ENCODE results near the gene SHC2. TPM values are rescaled to one million over a fixed set of nuclear protein-coding genes. Genes with fewer than 3 reads are reported as not detected.
"Not testable (repeated sequence)": the region's sequence is repeated elsewhere in the genome, so short reads cannot be mapped to it uniquely, and the experiment has no call there.

The SHC2 gene
- total RNA-seq, 1 donor from 2014 or later = 4.4 TPM

DNA sequence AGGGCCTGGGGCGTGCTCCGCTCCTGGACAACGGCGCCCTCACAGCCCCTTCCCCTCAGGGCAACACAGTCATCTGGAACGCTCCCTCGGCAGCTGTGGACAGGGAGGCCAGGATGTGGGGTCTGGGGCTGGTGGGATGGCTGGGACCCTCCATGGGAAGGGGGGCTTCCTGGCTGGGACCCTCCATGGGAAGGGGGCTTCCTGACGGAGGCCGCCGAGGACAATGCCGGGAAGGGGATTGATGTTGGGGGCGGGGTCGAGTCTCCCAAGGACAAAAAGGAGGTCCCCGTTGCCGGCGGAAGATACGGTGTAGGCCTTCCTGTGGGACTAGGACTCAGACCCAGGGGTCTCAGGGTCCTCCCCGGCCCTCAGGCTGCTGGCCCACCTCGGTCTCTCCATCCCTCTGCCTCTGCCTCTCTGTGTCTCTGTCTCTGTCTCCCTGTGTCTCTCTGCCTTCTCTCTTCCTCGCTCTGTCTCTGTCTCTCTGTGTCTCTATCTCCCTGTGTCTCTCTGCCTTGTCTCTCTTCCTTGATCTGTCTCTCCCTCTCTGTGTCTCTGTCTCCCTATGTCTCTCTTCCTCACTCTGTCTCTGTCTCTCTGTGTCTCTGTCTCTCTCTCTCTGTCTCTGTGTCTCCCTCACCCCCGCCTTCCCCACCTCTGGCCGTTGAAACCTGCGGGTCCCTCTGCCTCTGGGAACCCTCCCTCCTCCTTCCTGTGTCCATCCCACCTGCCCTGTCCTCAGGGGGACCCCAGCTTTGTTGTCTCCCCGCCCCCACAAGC, 32.7 kb upstream of the SHC2 start:
- no peak for DNase-seq (ENCODE audit: low read depth)

DNA sequence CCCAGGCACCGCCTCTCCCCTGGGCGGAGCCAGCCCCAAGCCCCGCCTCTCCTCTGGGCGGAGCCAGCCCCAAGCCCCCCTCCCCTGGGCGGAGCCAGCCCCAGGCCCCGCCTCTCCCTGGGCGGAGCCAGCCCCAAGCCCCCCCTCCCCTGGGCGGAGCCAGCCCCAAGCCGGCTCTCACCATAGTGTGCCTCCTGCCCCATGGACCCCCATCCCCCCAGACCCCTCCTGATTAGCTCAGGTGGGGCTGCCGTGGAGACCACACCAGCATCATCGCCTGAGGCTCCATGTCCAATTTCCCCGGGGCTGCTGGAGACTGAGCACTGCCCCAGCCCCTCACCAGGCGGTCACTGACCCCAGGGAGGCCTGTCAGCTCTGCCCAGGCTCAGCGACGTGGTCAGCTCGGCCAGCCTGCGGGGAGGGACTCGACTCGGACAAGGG, 31.3 kb upstream of the SHC2 start:
- no peak for DNase-seq (ENCODE audit: low read depth)

DNA sequence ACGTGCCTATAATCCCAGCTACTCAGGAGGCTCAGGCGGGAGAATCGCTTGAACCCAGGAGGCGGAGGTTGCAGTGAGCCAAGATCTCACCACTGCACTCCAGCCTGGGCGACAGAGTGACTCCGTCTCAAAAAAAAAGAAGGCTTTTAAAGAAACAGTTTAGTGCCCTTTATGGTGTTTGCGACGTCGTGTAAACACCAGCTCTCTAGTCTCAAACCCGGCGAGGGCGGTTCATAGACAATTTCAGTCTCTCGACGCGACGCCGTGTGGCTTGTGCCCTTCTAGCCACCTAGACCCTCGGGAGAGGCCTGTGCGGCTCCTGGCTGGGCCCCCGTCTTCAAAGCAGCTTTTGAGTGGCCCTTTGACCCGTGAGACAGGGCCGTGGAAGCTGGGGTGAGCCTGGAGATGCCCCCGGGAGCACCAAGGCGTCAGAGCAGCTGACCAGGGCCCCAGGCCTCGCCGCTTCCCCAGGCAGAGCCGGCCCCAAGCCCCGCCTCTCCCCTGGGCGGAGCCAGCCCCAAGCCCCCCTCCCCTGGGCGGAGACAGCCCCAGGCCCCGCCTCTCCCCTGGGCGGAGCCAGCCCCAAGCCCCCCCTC, 30.4 kb upstream of the SHC2 start:
- DNase-seq (ENCODE audit: low read depth) = no peak

DNA sequence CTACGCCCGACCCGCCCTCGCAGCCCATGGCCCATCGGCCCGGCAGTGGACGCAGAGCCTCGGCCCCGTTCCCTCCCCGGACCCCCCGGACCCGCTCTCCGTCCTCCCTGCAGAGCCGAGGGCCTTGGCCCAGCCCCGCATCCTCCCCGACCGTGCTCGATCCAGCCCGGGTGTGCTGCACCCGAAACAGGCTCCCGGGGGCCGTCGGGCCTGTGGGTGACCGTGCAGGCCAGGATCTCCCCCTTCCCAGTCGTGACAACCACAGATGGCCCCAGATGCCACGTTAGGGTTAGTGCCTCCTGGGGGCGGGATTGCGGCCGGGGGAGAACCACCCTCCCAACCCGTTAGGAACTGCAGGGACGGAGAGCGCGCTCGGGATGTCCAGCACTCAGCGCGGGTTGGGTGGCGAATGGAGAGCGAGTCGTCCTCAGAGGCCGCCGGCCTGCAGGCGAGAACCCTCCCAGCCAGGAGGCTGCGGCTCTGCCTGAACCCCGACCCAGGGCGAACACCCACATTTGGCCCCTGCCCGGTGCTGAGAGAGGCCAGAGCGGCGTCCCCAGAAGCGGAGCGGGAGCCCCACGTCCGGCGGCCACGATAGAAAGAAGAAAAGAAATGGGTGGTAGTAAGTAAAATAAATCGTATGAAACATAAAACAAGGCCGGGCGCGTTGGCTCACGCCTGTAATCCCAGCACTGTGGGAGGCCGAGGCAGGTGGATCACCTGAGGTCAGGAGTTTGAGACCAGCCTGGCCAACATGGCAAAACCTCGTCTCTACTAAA, 28.8 kb upstream of the SHC2 start:
- peak; percentile 71 for DNase-seq (ENCODE audit: low read depth)

DNA sequence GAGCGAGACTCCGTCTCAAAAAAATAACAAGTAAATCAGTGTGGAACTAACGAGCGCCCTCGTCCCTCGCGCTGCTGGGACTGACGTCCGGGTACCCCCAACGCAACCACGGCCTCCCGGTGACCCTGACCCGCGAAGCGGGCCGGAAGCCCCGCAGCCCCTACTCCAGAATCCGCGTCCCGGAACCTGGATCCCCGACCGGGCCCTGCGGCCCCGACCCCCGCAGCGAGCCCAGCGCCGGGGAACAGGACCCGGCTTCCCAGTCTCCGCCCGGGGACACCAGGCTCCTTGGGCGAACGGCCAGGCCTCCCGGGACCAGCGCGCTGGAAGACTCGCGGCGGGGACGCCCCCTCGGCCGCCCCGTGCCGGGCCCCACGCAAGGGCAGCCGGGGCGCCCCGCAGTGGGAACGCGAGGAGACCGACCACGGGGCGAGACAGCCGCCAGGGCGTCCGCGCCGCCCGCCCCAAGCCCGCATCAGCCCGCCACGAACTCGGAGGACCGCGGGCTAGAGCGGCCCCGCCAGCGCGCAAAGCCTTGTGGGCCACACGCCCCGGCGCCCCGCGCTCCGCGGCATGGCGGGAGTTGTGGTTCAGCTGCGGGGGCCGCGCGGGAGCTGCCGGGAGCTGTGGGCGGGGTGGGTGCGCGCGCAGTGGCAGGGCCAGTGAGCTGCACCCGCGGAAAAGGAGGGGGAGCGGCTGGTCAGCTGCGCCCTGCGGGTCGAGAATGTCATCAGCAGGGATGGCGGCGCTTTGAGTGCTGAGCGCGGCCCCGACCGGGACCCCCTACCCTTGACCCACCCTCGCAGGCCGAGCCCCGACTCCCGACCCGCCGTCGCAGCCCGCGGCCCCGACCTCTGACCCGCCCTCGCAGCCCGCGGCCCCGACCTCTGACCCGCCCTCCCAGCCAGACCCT, 27.9 kb upstream of the SHC2 start:
- peak; percentile 95 for DNase-seq (ENCODE audit: low read depth)

DNA sequence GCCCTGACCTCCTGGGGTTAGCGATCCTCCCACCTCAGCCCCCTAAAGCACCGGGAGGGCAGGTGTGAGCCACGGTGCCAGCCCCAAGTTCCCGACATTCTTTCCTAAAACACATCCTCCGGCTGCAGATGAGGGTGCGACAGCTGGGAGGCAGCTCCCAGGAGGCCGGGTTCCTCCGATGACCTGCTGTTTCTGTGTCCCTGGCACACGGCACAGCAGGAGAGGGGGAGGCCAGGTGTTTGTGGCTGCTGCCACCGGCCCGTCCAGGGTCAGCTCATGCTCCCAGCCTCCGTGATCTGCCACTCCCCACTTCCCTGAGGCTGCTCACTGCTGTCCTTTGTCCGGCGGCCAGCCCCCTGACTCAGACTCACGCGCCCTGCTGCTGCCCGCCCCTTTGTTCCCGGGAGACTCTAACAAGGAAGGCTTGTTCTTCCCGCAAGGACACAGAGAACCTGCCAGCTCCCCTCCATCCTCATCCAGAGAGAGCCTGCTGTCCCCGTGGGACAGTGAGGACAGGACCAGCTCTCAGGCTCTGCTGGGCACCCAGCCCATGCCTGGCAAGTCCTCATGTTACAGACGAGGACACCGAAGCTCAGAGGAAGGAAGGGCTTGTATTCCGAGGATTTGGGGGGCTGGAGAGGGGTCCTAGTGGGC, 24.9 kb upstream of the SHC2 start:
- DNase-seq (ENCODE audit: low read depth) = peak; percentile 29

DNA sequence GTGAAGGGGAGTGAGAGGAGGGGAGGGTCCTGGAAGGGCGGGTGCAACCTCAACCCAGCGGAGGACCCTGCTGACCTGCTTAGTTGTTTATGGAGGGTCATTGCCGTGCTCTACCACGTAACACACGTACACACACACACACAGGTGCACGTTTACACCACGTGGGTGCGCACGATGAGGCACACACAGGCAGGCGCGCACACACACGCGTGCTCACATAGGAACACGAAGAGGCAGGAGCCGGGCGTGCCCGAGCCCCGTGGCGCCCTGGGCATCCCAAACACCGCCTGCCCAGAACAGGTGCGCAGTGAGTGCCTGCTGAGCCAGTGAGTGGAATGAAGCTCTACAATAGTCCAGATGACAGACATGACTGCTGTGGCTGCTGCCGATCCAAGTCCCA, 24.2 kb upstream of the SHC2 start:
- no peak for DNase-seq (ENCODE audit: low read depth)

DNA sequence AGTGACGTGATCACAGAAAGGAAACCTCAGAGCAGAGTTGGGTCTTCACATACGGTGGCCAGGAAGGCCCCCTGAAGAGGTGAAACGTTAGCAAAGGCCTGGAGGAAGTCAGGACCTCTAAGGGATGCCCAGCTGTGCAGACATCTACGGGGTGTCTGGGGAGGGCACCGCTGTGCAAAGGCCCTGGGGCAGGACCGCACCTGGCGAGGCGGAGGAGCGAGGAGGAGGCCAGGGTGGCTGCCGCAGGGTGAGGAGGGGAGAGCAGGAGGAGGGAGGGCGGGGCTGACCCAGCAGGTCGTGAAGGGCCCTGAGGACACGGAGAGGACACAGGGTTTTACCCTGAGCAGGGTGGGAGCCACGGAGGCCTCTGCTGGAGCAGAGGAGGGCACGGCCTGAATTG, 23.7 kb upstream of the SHC2 start:
- DNase-seq (ENCODE audit: low read depth) = no peak

DNA sequence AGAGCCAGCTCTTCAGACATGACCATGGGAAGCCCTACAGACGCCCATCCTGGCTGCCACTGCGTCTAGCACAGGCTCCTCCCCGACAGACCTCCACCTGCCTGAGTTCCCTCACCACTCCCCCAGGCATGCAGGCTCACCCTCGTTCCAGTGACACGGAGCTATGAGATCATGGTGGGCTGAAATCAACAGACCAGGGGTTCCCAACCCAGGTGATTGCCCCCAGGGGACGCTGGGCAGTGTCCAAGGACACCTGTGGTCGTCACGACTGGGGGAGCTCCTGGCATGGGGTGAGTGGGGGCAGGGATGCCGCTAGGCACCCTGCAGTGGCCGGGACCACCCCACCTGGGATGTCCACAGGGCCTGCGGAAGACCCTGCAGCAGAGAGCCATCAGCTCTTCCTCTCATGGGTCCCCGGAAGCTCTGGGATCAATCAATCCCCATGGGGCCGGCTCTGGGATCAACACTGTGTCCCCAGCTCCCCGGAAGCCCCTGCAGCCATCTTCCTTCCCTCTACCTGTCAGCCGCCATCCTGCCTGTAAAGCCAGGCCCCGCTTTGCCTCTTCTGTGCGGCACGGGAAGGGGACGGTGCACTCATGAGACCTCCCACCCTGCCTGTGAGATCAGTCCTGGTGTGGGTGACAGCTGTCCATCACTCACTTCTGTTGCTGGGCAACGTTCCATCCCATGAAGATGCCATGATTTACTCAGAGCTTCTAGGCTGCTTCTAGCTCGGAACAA, 22.7 kb upstream of the SHC2 start:
- DNase-seq (ENCODE audit: low read depth) = no peak

DNA sequence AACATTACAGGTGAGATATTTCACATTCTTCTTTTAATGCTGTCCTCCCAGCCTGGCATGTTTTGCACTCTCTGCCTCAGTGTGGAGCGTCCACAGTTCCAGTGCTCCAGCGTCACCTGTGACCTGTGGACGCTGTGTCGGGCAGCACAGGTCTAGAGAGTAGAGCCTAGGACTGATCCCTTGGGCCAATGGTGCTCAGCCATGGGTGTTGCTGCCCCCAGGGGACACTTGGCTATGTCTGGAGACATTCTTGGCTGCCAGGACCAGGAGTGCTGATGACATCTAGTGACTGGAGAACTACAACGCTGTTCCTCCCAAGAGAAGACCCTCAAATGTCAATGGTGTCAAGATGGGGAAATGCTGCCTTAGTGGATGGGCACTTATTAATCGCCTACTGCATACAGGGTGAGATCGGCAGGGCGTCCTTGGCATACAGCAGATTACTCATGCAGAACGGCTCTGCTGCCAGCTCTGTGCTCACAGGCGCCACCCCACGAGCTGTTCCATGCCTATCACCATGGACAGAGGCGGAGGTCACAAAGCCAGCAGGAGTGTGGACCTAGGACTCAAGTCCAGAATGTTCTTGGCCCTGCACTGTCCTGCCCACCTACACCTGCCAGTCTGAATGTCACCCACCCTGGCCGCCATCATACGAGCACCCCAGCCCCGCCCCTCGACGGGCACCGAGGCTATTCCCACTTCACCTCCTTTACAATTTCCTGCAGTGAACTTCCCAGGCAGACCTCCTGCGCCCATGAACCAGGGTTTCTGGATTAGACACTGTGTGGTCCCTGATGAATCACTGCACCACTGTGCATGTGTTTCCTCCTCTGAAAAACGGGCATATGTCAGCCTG, 21.6 kb upstream of the SHC2 start:
- no peak for DNase-seq (ENCODE audit: low read depth)

DNA sequence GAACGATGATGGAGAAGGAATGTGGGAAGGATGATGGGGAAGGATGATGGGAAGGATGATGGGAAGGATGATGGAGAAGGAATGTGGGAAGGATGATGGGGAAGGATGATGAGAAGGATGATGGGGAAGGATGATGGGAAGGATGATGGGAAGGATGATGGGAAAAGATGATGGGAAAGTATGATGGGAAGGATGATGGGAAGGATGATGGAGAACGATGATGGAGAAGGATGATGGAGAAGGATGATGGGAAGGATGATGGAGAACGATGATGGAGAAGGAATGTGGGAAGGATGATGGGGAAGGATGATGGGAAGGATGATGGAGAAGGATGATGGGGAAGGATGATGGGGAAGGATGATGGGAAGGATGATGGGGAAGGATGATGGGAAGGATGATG, 20.3 kb upstream of the SHC2 start:
- not testable (repeated sequence) for DNase-seq (ENCODE audit: low read depth)

DNA sequence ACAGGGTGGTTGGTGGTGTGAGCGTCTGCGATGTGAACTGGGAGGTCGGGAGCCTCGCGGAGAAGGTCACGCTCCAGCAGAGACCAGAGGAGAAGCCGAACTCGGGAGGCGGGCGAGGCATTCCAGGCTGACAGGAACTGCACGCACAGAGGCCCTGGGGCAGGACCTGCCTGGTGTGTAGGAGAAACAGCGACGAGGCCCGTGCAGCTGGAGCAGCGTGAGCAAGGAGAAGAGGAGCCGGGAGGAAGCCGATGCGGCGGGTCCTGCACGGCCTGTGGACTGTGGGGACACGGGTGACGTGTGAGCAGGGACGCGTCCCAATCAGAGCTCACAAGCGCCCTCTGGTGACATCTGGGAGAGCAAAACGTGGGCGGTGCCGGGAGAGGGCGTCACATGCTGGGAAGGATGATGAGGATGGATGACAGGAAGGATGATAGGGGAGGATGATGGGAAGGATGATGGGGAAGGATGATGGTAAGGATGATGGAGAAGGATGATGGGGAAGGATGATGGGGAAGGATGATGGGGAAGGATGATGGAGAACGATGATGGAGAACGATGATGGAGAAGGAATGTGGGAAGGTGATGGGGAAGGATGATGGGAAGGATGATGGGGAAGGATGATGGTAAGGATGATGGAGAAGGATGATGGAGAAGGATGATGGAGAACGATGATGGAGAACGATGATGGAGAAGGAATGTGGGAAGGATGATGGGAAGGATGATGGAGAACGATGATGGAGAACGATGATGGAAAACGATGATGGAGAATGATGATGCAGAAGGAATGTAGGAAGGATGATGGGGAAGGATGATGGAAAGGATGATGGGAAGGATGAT, 19.4 kb upstream of the SHC2 start:
- peak; percentile 65 for DNase-seq (ENCODE audit: low read depth)

DNA sequence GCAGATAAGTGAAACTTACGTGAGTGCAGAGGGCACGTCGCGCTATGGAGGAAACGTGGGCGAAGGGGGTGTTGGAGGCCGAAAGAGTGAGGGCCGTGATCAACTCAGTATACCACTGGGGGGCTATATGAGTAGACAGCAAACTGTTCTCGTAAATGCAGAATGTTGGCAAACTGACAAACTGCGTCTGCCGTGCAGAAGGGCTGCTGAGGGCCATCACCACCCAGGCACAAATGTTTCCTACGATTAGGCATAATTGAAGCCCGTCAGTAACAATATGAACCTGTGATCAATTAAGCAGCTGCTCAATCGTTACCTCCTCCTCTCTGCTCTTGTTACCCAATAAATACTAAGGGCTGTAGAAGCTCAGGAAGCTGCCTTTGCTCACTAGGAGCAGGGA, 18.1 kb upstream of the SHC2 start:
- DNase-seq (ENCODE audit: low read depth) = no peak

DNA sequence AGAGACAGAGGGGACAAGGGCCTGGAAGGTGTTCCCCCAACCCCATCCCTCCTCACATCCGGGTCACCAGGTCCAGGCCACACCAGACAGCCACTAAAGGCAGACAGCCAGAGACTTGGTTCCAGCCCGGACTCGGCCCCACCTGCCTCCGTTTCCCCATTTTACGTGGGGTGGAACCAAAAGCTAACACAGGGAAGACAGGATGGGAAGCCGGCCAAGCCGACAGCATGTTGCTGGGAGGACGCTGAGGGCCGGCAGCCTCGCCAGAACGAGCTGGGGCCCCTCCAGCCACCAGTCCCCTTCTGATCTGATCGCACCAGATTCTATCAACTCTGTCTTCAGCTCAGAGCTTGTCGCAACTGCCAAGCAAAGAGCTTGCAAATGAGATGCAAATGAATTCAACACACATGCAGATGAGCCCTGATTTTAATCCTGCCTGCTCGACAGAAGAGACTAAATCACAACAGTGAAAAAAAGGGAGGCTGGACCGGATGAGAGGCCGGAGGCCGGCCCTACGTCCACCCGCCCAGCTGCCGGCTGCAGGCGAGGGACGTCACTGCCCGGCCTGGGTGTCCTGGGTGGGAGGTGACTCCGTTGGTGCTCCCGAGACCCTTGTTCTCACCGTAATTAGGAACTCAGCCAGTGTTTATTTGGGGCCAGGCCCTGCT, 17.5 kb upstream of the SHC2 start:
- no peak for DNase-seq (ENCODE audit: low read depth)

DNA sequence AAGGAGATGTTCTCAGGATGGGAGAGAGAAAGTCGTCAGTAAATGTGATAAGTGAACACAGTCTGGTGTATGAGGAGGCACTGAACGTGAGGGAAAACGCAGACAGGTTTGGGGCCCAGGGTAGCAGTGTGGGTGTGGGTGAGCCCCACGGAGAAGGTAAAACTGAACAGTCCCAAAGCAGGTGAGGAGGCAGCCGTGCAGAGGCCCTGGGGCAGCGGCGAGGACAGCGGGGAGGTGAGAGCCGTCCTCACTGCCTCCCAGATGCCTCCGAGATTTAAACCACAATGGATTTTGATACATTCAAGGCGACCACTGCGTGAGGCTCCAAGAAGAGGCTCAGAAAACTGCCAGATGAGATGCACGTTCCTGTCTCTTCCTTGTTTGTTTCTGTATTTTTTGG, 14.5 kb upstream of the SHC2 start:
- DNase-seq (ENCODE audit: low read depth) = no peak

DNA sequence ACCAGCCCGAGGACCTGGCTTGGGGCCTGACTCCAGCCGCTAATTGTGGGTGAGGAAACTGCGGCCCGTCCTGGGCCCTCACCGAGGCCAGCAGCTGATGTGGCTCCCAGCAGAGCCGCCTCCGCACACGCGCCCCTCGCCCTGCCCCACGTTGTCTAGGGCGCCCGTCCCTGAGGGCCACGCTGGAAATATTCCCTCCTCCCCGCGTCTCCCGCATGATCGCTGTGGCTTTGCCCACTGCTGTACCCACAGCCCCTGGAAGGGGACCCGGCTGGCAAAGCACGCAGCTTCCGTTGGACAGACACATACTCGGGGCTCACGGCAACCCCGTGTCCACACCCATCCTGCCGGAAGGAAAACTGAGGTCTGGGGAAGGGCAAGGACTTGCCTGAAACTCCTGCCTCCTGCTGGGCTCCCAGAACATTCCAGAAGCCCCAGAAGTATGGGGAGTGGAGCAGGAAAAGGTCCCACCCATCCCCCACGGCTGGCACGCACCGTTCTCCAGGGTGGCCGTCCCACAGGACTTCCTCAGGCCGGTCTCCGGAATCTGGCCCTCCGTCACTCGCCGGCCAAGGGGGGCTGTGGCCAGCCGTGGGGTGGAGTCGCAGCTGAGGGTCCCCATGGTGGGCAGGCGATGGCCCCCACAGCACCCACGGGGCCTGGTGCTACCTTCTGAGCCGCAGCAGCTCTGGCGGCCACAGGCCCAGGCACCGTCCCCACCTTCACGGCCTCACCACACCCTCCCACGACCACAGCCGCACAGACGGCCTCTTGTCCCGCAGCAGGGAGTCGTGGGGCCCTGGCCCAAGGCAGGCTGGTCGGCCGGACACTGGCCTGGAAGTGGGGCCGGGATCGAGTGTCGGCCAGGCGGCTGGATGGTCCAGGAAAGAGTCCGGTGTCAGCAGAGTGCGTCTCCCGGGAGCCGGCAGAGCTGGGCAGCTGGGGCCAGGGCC, 13.6 kb upstream of the SHC2 start:
- no peak for DNase-seq (ENCODE audit: low read depth)
